HG02623 (cell line): Measurements from ENCODE around the gene TCTA.
"Not testable (repeated sequence)": the region's sequence is repeated elsewhere in the genome, so short reads cannot be mapped to it uniquely, and the experiment has no call there.

ENCODE experiments used
- ATAC-seq: cut with Tn5 transposase; IDR thresholded peaks from one replicate; pipeline ENCODE4 v1.9.1; 2021; ENCODE audit warnings: moderate library complexity; ENCODE audit not compliant: unreplicated experiment

Gene TCTA, protein sequence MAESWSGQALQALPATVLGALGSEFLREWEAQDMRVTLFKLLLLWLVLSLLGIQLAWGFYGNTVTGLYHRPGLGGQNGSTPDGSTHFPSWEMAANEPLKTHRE

DNA sequence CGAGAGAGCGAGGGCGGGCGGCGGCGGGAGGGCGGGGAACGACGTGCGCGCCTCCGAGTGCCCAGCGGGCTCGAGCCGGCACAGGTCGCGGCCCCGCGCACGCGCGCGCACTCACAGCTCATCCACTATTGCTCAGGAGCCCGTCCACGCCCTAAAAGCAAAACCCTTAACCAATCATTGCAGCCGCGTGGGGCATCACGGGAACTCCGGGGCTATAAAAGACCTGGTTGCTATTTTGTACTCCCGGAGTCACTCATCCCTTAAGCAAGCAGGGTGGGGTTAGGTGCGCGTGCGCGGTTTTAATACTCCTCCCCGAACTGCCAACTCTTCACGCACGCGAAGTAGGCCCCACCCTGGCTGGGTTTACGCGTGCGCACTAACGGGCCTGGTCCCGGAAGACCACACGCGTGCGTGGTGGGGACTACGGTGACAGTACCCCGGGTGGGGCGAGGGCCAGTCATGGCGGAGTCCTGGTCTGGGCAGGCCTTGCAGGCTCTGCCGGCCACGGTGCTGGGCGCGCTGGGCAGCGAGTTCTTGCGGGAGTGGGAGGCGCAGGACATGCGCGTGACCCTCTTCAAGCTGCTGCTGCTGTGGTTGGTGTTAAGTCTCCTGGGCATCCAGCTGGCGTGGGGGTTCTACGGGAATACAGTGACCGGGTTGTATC lies at the start of gene TCTA, which contains the start of gene RHOA:
Gene TCTA, plus strand, starts transcription at position 456 of the 664 bp plus-strand sequence. Its CDS starts 4 bp downstream, at position 460.
Gene RHOA, minus strand, starts transcription at position 9 of the 664 bp plus-strand sequence. CDS start 36,387 bp downstream, outside the sequence.
- ATAC-seq = peak; percentile 67

DNA sequence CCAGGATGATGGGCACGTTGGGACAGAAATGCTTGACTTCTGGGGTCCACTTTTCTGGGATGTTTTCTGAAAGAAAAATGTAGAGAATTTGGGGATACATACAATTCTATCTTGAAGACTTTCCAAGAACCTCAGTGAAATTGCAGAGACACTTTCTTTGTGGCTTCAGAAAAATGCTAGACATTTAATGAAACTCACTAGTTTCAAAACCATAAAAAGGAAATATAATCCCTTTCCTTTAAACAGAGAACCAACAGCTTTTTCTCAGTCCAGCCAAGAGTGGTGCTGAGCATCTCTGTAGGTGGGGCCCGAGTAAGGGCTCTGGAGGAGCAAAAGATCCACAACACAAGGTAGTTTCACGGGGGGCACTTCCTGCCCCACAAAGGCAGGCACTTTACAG lies 49.7 kb upstream of the TCTA start:
- ATAC-seq = no peak

- no peak for ATAC-seq
These were observed 41.5 kb upstream of the TCTA start for GRCh38 chr3:49370585-49371290.

DNA sequence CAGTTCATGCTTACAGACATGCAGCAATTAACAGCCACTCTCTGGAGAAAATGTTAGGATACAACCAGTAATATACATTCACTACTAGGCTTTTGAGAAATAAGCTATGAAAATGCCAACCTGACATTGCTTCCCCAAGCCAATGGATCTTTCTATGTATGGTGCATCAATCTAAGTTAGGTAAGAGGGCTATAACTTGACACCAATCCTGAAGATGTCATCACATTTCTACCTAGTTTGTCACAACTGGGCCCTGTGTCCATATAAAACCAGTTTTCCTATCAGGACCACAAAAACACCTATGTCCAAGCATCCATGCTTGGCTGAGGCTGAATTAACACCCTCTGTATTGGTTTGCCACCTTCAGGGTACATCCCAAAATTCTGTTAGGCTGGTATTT lies 40.3 kb upstream of the TCTA start:
- ATAC-seq = no peak

GRCh38 chr3:49377483-49377882 lies 34.7 kb upstream of the TCTA start:
- ATAC-seq = no peak

- no peak for ATAC-seq
These were observed 33.9 kb upstream of the TCTA start for GRCh38 chr3:49378249-49378895.

- ATAC-seq = no peak
These were observed 28.8 kb upstream of the TCTA start for GRCh38 chr3:49383387-49383786.

DNA sequence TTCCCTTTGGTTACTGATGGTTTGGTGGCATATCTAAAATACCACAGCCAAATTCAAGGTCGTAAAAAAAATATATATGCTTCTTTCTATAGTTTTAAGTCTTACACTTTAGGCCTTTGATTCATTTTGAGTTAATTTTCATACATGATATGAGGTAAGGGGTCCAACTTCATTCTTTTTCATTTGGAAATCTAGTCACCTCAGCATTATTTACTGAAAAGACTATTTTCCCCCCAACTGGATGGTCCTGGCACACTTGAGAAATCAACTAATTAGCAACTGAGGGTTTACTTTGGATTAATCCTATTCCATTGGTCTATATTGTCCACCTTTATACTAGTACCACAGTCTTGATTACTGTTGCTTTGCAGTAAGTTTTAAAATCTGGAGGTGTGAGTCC lies 26.6 kb upstream of the TCTA start:
- ATAC-seq = no peak

DNA sequence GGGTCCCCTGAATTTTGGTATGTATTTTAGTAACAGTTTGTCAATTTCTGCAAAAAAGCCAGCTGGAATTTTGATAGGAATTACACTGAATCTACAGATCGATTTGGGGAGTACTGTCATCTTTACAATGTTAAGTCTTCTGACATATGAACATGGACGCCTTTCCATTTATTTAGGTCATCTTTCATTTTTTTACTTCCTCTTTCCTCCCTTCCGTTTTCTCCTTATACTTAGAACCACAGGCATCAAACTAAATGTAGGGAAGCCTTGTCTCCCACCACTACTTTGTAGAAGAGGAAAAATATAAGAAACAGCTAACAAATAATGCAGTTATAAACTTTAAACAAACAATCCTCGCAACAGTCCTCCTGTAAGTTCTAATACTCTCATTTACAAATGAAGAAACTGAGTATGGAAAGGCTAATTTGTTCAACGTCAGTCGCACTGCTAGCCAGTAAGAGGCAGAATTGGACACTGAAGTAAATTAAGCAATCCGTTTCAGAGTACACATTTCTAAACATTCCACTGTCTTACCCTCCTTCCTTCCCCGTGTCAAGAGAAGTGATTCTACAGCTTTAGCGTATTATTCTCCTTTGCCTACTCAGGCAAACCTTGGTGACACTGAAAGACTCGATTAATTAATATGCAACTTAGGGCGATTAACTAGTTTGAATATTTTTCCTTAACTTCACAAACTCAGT lies 26.0 kb upstream of the TCTA start:
- no peak for ATAC-seq

DNA sequence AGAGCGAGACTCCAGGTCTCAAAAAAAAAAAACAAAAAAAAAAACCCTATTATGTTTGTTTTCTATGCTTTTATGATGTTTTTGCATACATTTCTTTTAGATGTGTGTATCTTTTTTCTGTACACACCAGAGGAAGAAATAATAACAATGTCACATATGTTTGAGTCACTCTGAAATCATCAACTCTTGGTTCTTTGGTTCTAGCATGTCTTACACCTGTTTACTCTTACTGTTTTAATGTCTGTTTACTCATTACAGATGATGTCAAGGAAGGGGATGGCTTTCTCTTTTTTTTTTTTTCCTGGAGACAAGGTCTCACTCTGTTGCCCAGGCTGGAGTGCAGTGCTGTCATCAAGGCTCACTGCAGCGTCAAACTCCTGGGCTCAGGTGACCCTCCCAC lies 24.5 kb upstream of the TCTA start:
- no peak for ATAC-seq

GRCh38 chr3:49388289-49388820 lies 23.9 kb upstream of the TCTA start:
- no peak for ATAC-seq

- no peak for ATAC-seq
These were observed 22.9 kb upstream of the TCTA start for GRCh38 chr3:49389297-49389696.

DNA sequence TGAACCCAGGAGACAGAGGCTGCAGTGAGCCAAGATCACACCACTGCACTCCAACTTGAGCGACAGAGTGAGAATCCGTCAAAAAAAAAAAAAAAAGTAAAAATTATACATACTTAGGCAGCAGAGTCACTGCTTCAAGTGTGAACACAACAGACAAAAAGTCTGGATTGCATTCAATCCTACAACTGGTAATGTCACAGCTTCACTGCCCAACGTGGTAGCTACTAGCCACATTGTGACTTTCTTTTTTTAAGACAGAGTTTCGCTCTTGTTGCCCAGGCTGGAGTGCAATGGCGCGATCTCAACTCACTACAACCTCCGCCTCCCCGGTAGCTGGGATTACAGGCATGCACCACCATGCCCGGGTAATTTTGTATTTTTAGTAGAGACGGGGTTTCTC lies 20.9 kb upstream of the TCTA start:
- not testable (repeated sequence) for ATAC-seq

DNA sequence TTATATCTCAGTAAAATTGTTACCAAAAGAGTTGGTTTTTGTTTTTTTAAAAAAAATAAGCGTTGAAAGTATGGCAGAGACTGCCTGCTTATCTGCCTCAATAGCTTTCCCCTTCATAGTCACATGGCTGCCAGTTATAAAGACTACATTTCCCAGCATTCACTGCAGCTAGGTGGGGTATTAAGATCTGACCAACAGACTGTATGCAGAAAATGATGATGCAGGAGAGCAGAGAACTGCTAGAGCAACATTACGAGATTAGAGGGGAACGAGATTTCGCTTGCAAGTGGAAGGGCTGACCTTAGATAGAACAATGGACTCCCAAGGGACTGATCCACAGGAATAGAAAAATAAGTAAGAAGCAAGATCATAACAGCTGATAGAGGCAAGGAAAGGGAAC lies 14.8 kb upstream of the TCTA start:
- no peak for ATAC-seq

DNA sequence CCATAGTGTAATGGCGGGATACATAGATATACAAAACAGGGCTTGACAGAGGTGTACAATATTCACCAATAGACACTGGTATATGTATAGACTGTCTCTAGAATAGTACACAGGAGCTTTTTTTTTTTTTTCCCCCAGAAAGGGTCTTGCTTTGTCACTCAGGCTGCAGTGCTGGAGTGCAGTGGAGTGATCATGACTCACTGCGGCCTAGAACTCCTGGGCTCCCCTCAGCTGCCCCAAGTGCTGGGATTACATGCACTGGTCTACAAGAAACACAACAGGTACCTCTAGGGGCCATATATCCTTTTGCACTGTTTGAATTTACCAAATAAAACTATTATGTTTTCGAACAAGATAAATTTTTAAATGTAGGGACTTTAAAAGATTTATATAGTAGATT lies 12.8 kb upstream of the TCTA start:
- ATAC-seq = no peak

DNA sequence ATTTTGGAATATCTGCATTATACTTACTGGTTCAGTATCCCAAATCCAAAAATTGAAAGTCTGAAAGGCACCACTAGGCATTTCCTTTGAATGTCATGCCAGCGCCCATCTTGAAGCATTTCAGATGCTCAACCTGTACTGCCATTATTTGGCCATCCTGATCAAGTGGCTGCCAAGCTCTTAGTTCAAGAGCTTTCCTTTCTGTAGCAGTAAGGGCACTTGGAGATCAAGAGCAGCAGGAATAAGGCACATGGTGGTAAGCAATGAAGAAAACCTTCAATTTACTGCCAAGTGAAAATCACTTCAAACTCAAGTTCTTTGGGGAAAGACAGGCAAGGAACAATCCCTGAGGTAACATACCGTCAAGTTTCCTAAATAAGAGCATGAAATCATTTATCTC lies 10.5 kb upstream of the TCTA start:
- no peak for ATAC-seq

DNA sequence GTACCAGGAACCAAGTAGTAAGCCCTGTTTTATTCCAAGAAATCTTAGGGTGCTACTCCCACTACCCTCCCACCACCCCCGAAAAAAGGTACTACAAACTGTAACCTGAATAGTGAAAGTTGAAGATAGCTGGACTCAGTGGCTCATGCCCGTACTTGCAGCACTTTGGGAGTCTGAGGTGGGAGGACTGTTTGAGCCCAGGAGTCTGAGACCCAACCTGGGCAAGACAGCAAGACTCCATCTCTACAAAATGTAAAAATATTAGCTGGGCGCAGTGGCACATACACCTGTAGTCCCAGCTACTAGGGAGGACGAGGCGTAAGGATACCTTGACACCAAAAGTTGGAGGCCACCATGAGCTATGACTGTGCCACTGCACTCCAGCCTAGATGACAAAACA lies 8.3 kb upstream of the TCTA start:
- no peak for ATAC-seq

DNA sequence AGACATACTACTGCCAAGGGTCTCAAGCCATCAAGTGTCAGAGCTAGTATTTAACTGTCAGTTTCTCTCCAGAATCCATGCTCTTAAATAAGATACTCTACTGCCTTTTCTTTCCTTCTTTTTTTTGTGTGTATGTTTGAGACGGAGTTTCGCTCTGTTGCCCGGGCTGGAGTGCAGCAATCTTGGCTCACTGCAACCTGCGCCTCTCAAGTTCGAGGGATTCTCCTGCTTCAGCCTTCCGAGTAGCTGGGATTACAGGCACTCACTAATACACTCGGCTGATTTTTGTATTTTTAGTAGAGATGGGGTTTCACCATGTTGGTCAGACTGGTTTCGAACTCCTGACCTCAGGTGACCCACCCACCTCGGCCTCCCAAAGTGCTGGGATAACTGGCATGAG lies 6.7 kb upstream of the TCTA start:
- ATAC-seq = not testable (repeated sequence)

DNA sequence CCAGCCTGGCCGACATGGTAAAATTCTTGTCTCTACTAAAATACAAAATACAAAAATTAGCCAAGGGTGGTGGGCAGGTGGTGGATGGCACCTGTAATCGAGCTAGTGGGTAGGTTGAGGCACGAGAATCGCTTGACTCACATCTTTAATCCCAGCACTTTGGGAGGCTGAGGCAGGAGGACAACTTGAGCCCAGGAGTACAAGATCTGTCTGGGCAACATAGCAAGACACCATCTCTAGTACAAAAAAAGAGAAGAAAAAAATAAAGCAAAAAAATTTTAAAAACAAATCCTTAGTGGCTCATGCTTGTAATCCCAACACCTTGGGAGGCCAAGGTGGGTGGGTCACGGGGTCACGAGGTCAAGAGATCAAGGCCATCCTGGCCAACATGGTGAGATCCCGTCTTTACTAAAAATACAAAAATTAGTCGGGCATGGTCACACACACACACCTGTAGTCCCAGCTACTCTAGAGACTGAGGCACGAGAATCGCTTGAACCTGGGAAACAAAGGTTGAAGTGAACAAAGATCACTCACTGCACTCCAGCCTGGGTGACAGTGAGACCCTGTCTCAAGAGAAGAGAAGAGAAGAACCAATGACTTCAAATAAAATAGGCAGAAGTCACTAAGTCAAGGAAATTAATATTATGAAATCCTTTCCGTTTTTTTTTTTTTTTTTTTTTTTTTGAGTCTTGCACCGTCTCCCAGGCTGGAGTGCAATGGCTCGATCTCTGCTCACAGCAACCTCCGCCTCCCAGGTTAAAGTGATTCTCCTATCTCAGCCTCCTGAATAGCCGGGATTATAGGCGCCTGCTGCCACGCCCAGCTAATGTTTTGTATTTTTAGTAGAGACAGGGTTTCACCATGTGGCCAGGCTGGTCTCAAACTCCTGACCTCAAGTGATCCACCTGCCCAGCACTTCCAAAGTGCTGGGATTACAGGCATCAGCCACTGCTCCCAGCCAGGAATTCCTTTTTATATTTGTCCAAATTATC lies 5.4 kb upstream of the TCTA start:
- ATAC-seq = no peak
